Thyroid gland (tissue), 4 donors: ENCODE results near the gene PTDSS2. TPM values are rescaled to one million over a fixed set of nuclear protein-coding genes. Genes with fewer than 3 reads are reported as not detected.
"Not testable (repeated sequence)": the region's sequence is repeated elsewhere in the genome, so short reads cannot be mapped to it uniquely, and the experiment has no call there.

ENCODE experiments used
- DNase-seq, 2 donors: peaks; one replicate each; pipeline ENCODE4 v3.0.0-alpha.2; 2019
- H3K27ac ChIP-seq, 3 donors: fragments of 200-600 bp; sonication (generic); 1 replicate in 2 of 3; 2 replicates in 1 of 3; pipeline ENCODE4 v1.5.1; 2016 to 2019; ENCODE audit warnings: mild to moderate bottlenecking in 1 of 3, moderate library complexity in 1 of 3
- H3K27me3 ChIP-seq: fragments of 200-600 bp; sonication (generic); one replicate; pipeline ENCODE4 v1.5.1; 2019
- H3K36me3 ChIP-seq, 2 donors: fragments of 200-600 bp; sonication (generic); one replicate each; pipeline ENCODE4 v1.5.1; 2016 to 2019
- H3K4me1 ChIP-seq, 2 donors: fragments of 200-600 bp; sonication (generic); one replicate each; pipeline ENCODE4 v1.5.1; 2017 to 2019
- H3K4me3 ChIP-seq, 3 donors: fragments of 200-600 bp; sonication (generic); replicated peaks in 1 of 3; 1 replicate in 2 of 3; 2 replicates in 1 of 3; pipeline ENCODE4 v1.5.1; 2016; ENCODE audit warnings: mild to moderate bottlenecking in 1 of 3
- H3K9me3 ChIP-seq: fragments of 200-600 bp; sonication (generic); one replicate; pipeline ENCODE4 v1.5.1; 2017
- CTCF ChIP-seq, 6 experiments: fragments of 200-600 bp in 3 of 6; fragments of 450-650 bp in 3 of 6; sonication (generic) in 3 of 6; IDR thresholded peaks; one replicate each; pipeline ENCODE4 v1.5.1; 2016 to 2019; ENCODE audit warnings: antibody characterized with exemption in 6 of 6, mild to moderate bottlenecking in 2 of 6, inconsistent platforms in 1 of 6, moderate library complexity in 1 of 6
- POLR2A ChIP-seq, 2 donors: fragments of 450-650 bp; IDR thresholded peaks; one replicate each; pipeline ENCODE4 v1.6.1; 2017; ENCODE audit warnings: antibody characterized with exemption in 2 of 2, mild to moderate bottlenecking in 2 of 2, moderate library complexity in 1 of 2
- WGBS, 2 donors: methylation state at CpG; one replicate each; pipeline ENCODE4 v1.1.5; 2017; 5-methylcytosine and 5-hydroxymethylcytosine counted together
- intact Hi-C: fragments of 100-400 bp; cut with DNase I; formaldehyde crosslinking; loops from one replicate; pipeline ENCODE4 v1.15.1; 2023
- total RNA-seq, 4 donors: library from RNA; depleted of rRNA; stranded (reverse); fragments of >200 nt; gene quantifications; one replicate each; pipeline ENCODE4 v1.2.3, GENCODE V29; 2016

Gene PTDSS2
- total RNA-seq, 4 donors from 2014 or later: 40.8 to 69.9 (median 41.7) TPM

GRCh38 chr11:419248-420005 is 30.7 kb upstream of the PTDSS2 start:
- Histone ChIP-seq H3K27ac (no peak overlapping the region), H3K9me3 (no peaks in the 10 kb centered on the region), H3K4me1 (peaks cover 14 to 21% of the 10 kb centered on the region in 2 donors), H3K36me3 (no peaks in the 10 kb centered on the region), H3K27me3 (no peaks in the 10 kb centered on the region), H3K4me3 (no peak overlapping the region)
- DNase-seq: no peak
- 87 to 88% methylated on average over 9 to 13 of the region's 20 CpGs for WGBS, 2 donors
- TF ChIP-seq CTCF (IDR thresholded peaks at IDR 0.05) (no peak), POLR2A (IDR thresholded peaks at IDR 0.05) (no peak)
- intact Hi-C loops: no loop called here

- H3K27ac ChIP-seq: no peak overlapping the region
- no peaks in the 10 kb centered on the region for H3K36me3 ChIP-seq
- intact Hi-C loops: no loop called here
- H3K4me1 ChIP-seq: peaks cover 14 to 20% of the 10 kb centered on the region in 2 donors
- no peak for DNase-seq
- H3K9me3 ChIP-seq: no peaks in the 10 kb centered on the region
- H3K27me3 ChIP-seq: no peaks in the 10 kb centered on the region
- WGBS, 2 donors: 63 to 76% methylated on average over 37 to 38 of the region's 71 CpGs
- H3K4me3 ChIP-seq: no peak overlapping the region
- TF ChIP-seq CTCF (IDR thresholded peaks at IDR 0.05): no peak
- no peak for TF ChIP-seq POLR2A (IDR thresholded peaks at IDR 0.05)
These were observed 29.8 kb upstream of the PTDSS2 start for GRCh38 chr11:420054-420910.

- Histone ChIP-seq H3K36me3 (no peaks in the 10 kb centered on the region), H3K9me3 (no peaks in the 10 kb centered on the region), H3K27ac (no peak overlapping the region), H3K4me1 (peaks cover 8 to 14% of the 10 kb centered on the region in 2 donors), H3K27me3 (no peaks in the 10 kb centered on the region), H3K4me3 (no peak overlapping the region)
- TF ChIP-seq POLR2A (IDR thresholded peaks at IDR 0.05) (no peak), CTCF (IDR thresholded peaks at IDR 0.05) (no peak)
- intact Hi-C loops: no loop called here
- WGBS, 2 donors: 81 to 90% methylated on average over 9 to 21 of the region's 21 CpGs
- DNase-seq: no peak
These were observed 29.2 kb upstream of the PTDSS2 start for GRCh38 chr11:420911-421321.

- no peak for TF ChIP-seq CTCF (IDR thresholded peaks at IDR 0.05)
- TF ChIP-seq POLR2A (IDR thresholded peaks at IDR 0.05): no peak
- intact Hi-C loops: no loop called here
- Histone ChIP-seq H3K36me3 (no peaks in the 10 kb centered on the region), H3K4me1 (peaks cover 5 to 7% of the 10 kb centered on the region in 2 donors), H3K9me3 (no peaks in the 10 kb centered on the region), H3K4me3 (no peak overlapping the region), H3K27me3 (no peaks in the 10 kb centered on the region), H3K27ac (no peak overlapping the region)
- WGBS, 2 donors: 82 to 88% methylated on average over 10 of the region's 10 CpGs
- DNase-seq: no peak
These were observed 27.8 kb upstream of the PTDSS2 start for GRCh38 chr11:422249-422656.

GRCh38 chr11:424232-424631 is 25.8 kb upstream of the PTDSS2 start:
- WGBS, 2 donors: 94% methylated on average over 4 of the region's 4 CpGs
- Histone ChIP-seq H3K27ac (no peak overlapping the region), H3K27me3 (no peaks in the 10 kb centered on the region), H3K36me3 (no peaks in the 10 kb centered on the region), H3K4me1 (no peaks in the 10 kb centered on the region), H3K4me3 (no peak overlapping the region), H3K9me3 (no peaks in the 10 kb centered on the region)
- DNase-seq: no peak
- intact Hi-C loops: no loop called here
- TF ChIP-seq POLR2A (IDR thresholded peaks at IDR 0.05) (no peak), CTCF (IDR thresholded peaks at IDR 0.05) (no peak)

GRCh38 chr11:424766-425165 is 25.3 kb upstream of the PTDSS2 start:
- H3K27me3 ChIP-seq, DNase-seq, H3K36me3 ChIP-seq, intact Hi-C loops, H3K9me3 ChIP-seq, H3K4me1 ChIP-seq, H3K4me3 ChIP-seq, H3K27ac ChIP-seq: not testable (repeated sequence)
- 44 to 52% methylated on average over 38 of the region's 45 CpGs for WGBS, 2 donors
